ENCODE measurements around the gene SMC1A.
"Not testable (repeated sequence)": the region's sequence is repeated elsewhere in the genome, so short reads cannot be mapped to it uniquely, and the experiment has no call there.

- not testable (repeated sequence) for TF ChIP-seq GLIS3 (CRISPR knock-in tag; IDR thresholded peaks at IDR 0.05); RARB (CRISPR knock-in tag; IDR thresholded peaks at IDR 0.05); ZFP30 (CRISPR knock-in tag; IDR thresholded peaks at IDR 0.05); SNAI2 (CRISPR knock-in tag; IDR thresholded peaks at IDR 0.05); TSHZ2 (CRISPR knock-in tag; IDR thresholded peaks at IDR 0.05); TCF4 (CRISPR knock-in tag; IDR thresholded peaks at IDR 0.05; ENCODE audit: borderline replicate concordance); PATZ1 (CRISPR knock-in tag; IDR thresholded peaks at IDR 0.05; ENCODE audit: borderline replicate concordance)
These were observed 2.1 kb downstream of the SMC1A start for GRCh38 chrX:53420351-53420750.

All from SK-N-SH treated with all-trans-retinoic acid at 6 μM for 48 hours (cell line).